Measurements from ENCODE around the gene KCNQ5. TPM values are rescaled to one million over a fixed set of nuclear protein-coding genes. Genes with fewer than 3 reads are reported as not detected.

The KCNQ5 gene
- total RNA-seq, 1 donor from 2014 or later = 0.08 TPM

DNA sequence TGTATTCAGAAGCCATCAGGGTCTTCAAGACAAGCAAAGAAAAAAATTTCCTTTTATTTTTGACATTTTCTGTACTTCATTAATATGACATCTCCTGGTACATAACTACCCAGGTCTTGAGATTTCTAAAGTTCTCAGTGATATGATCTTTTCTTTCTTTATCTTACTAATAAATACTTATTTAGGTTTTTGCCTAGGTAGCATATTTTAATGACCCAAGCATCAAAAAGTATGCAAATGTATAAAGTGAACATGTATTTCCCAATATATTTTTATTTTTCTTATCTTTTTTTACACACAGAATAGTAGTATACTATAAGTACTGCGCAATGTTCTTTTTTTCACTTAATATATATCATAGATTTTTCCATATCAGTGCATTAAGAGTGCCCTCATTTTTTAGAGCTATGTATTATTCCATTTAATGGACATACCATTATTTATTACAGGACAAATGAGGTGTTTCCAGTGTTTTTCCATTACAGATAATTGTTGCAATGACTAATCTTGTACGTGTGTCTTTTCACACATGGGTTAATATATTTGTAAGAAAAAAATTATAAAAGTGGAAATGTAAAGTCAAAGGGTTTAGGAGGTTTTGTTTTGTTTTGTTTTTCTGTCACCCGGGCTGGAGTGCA, 107.0 kb downstream of the KCNQ5 start:
- no peaks in the 10 kb centered on the region for H3K9me3 Mint-ChIP-seq (ENCODE audit: unreplicated experiment)
- H3K27me3 Mint-ChIP-seq (ENCODE audit: unreplicated experiment) = peaks cover 3% of the 10 kb centered on the region
- no peaks in the 10 kb centered on the region for H3K36me3 Mint-ChIP-seq (ENCODE audit: low read depth, unreplicated experiment)
- no peaks in the 10 kb centered on the region for H3K4me1 Mint-ChIP-seq (ENCODE audit: unreplicated experiment)
- H3K27ac Mint-ChIP-seq (ENCODE audit: unreplicated experiment) = no peak overlapping the region
- TF ChIP-seq, protein P1, sequence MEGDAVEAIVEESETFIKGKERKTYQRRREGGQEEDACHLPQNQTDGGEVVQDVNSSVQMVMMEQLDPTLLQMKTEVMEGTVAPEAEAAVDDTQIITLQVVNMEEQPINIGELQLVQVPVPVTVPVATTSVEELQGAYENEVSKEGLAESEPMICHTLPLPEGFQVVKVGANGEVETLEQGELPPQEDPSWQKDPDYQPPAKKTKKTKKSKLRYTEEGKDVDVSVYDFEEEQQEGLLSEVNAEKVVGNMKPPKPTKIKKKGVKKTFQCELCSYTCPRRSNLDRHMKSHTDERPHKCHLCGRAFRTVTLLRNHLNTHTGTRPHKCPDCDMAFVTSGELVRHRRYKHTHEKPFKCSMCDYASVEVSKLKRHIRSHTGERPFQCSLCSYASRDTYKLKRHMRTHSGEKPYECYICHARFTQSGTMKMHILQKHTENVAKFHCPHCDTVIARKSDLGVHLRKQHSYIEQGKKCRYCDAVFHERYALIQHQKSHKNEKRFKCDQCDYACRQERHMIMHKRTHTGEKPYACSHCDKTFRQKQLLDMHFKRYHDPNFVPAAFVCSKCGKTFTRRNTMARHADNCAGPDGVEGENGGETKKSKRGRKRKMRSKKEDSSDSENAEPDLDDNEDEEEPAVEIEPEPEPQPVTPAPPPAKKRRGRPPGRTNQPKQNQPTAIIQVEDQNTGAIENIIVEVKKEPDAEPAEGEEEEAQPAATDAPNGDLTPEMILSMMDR (IDR thresholded peaks at IDR 0.05; ENCODE audit: unreplicated experiment) = no peak
- H3K4me3 Mint-ChIP-seq (ENCODE audit: unreplicated experiment) = no peak overlapping the region
- DNase-seq (ENCODE audit: low spot score) = no peak

DNA sequence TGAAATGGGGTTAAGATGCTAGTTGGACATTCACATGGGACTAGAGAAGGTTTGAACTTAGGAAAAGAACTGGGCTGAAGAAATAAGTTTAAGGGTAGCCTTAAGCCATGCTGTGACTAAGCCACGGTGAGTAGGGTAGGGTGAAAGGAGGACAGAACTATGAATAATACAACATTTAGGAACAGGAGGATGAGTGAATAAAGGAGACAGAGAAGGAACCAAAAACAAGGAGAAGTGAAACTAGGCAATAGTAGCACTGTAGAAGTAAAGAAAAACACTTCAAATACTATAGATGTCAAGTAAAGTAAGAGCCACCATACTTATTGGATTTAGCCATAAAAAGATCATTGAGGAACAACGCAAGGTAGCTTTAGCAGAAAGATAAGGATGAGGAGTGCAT, 111.2 kb downstream of the KCNQ5 start:
- Mint-ChIP-seq H3K9me3 (ENCODE audit: unreplicated experiment) (no peaks in the 10 kb centered on the region), H3K36me3 (ENCODE audit: low read depth, unreplicated experiment) (no peaks in the 10 kb centered on the region), H3K27me3 (ENCODE audit: unreplicated experiment) (peaks cover 3% of the 10 kb centered on the region), H3K27ac (ENCODE audit: unreplicated experiment) (no peak overlapping the region), H3K4me3 (ENCODE audit: unreplicated experiment) (no peak overlapping the region), H3K4me1 (ENCODE audit: unreplicated experiment) (no peaks in the 10 kb centered on the region)
- TF ChIP-seq, protein P1 (IDR thresholded peaks at IDR 0.05; ENCODE audit: unreplicated experiment) = no peak
- DNase-seq (ENCODE audit: low spot score) = no peak

DNA sequence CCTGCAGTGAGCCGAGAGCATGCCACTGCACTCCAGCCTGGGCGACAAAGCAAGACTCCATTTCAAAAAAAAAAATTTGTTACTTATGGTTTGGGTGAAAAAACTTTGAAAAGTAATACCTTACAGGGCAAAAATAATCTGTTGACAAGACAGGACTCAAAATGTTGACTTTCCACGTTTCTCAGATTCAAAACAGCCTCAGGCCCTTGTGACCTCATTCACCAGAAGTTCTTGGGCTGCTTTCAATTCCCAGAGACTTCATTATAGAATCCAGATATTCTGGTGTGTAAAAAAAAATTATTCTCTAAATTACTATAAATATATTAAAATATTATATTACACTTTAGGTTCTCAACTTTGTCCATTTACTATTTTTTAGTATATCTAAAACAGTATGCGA, 116.2 kb downstream of the KCNQ5 start:
- H3K4me1 Mint-ChIP-seq (ENCODE audit: unreplicated experiment) = no peaks in the 10 kb centered on the region
- no peaks in the 10 kb centered on the region for H3K27me3 Mint-ChIP-seq (ENCODE audit: unreplicated experiment)
- H3K36me3 Mint-ChIP-seq (ENCODE audit: low read depth, unreplicated experiment) = no peaks in the 10 kb centered on the region
- no peak overlapping the region for H3K27ac Mint-ChIP-seq (ENCODE audit: unreplicated experiment)
- no peaks in the 10 kb centered on the region for H3K9me3 Mint-ChIP-seq (ENCODE audit: unreplicated experiment)
- DNase-seq (ENCODE audit: low spot score) = no peak
- H3K4me3 Mint-ChIP-seq (ENCODE audit: unreplicated experiment) = no peak overlapping the region
- TF ChIP-seq, protein P1 (IDR thresholded peaks at IDR 0.05; ENCODE audit: unreplicated experiment) = no peak

DNA sequence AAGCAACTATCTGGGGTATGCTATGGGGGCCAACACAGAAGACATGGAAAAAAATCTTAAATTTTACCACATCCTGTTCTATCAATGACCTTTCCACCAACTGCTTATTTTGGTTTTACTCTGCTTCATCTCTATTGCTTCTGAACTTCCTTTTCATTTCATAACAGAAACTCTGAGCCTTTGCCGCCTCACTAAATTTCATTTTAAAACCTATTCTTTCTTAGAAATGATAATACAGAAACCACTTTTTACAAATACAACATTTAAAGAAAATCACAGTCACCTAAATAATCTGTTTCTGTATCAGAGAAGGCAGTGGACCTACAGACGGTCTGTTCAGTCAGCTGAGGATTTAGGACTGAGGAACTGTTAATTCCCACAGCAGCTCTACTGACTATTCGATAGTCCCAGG, 117.5 kb downstream of the KCNQ5 start:
- no peak overlapping the region for H3K27ac Mint-ChIP-seq (ENCODE audit: unreplicated experiment)
- H3K4me1 Mint-ChIP-seq (ENCODE audit: unreplicated experiment) = no peaks in the 10 kb centered on the region
- no peaks in the 10 kb centered on the region for H3K36me3 Mint-ChIP-seq (ENCODE audit: low read depth, unreplicated experiment)
- H3K9me3 Mint-ChIP-seq (ENCODE audit: unreplicated experiment) = no peaks in the 10 kb centered on the region
- TF ChIP-seq, protein P1 (IDR thresholded peaks at IDR 0.05; ENCODE audit: unreplicated experiment) = no peak
- H3K4me3 Mint-ChIP-seq (ENCODE audit: unreplicated experiment) = no peak overlapping the region
- no peaks in the 10 kb centered on the region for H3K27me3 Mint-ChIP-seq (ENCODE audit: unreplicated experiment)
- DNase-seq (ENCODE audit: low spot score) = no peak

DNA sequence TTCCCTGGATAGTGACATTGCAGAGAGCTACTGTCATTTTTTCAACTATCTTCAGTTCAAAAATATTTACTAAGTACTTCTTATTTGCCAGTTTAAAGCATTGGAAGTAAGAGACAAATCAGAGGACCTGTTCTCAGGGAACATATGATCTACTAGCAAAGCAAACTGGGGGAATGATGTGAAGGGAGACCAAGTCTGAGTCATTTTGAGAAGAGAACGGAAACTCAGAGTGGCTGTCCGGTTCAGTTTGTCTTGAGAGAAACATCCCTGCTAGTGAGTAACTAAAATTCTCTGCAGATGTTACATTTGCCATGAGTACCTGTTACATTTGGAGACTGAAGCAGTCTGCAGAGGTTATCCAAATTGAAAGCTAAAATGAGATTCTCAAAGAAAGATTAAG, 118.3 kb downstream of the KCNQ5 start:
- no peak for DNase-seq (ENCODE audit: low spot score)
- no peaks in the 10 kb centered on the region for H3K9me3 Mint-ChIP-seq (ENCODE audit: unreplicated experiment)
- TF ChIP-seq, protein P1 (IDR thresholded peaks at IDR 0.05; ENCODE audit: unreplicated experiment) = no peak
- H3K4me3 Mint-ChIP-seq (ENCODE audit: unreplicated experiment) = no peak overlapping the region
- no peaks in the 10 kb centered on the region for H3K36me3 Mint-ChIP-seq (ENCODE audit: low read depth, unreplicated experiment)
- no peaks in the 10 kb centered on the region for H3K27me3 Mint-ChIP-seq (ENCODE audit: unreplicated experiment)
- H3K27ac Mint-ChIP-seq (ENCODE audit: unreplicated experiment) = no peak overlapping the region
- H3K4me1 Mint-ChIP-seq (ENCODE audit: unreplicated experiment) = no peaks in the 10 kb centered on the region

Data from endothelial cell (in vitro differentiated cells).